ENCODE data around the gene CTNNA2. TPM values are rescaled to one million over a fixed set of nuclear protein-coding genes. Genes with fewer than 3 reads are reported as not detected.

CTNNA2 gene
- total RNA-seq, 1 experiment from 2014 or later = 5.5 TPM

DNA sequence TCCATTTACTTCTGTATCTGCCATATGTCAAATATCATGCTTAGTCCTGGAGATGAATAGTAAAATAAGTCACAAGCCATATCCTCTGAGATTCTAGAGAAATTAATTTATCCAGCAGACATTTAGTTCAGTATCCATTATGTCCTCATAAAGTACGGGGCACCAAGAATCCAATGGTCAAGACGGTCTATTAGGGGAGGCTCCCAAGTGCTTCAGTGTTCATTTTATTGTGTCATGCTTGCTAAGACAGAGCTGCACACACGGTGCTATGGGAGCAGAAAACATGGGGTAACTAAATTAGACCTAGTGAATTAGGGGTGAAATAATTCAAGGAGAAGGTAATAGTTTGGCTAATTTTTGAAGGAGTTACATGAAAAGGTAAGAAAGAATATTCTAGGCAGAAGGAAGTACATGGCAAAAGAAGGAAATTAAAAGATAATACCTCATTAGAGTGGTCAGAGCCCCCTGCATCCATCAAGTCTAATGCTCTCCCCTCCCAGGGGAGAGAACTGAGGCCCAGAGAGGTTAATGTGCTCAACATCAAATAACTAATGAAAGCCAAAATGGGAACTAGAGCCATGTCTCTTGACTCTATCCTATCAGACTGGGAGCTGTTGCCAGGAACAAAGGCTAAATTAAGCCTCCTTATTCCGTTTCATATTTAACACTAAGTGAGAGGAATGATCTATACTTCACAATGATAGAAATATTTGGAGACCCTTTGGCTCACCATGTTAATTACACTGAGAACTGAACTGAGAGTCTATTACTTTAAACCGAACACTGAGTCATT is 433.0 kb downstream of the CTNNA2 start:
- Histone ChIP-seq H3K27ac (ENCODE audit: insufficient read length, low read depth, low read length) (no peak overlapping the region), H2BK12ac (ENCODE audit: insufficient read length, low read depth, low read length) (no peak overlapping the region), H3K79me2 (ENCODE audit: insufficient read depth, low read length) (no peaks in the 10 kb centered on the region), H4K8ac (replicated peaks; ENCODE audit: insufficient read length, low read depth, low read length) (no peak overlapping the region), H2BK20ac (ENCODE audit: low read depth, low read length, poor library complexity, severe bottlenecking) (no peak overlapping the region), H4K5ac (ENCODE audit: insufficient read length, low read depth, low read length) (no peak overlapping the region), H3K4me1 (ENCODE audit: insufficient read depth, low read length) (no peaks in the 10 kb centered on the region; the same call in 1 of the 2 replicates), H3K79me1 (ENCODE audit: insufficient read depth, low read depth, low read length, poor library complexity, severe bottlenecking) (no peaks in the 10 kb centered on the region), H3K9ac (ENCODE audit: extremely low read depth, insufficient read length, low read length) (no peak overlapping the region), H3K23ac (ENCODE audit: insufficient read length, low read depth, low read length) (no peak overlapping the region), H2BK5ac (ENCODE audit: insufficient read length, low read length) (no peak overlapping the region), H3K18ac (ENCODE audit: insufficient read length, low read depth, low read length) (no peak overlapping the region), H3K4ac (ENCODE audit: low read depth, low read length) (no peak overlapping the region), H3T11ph (ENCODE audit: low read length) (no peak overlapping the region), H2AK5ac (ENCODE audit: insufficient read length, low read length) (no peak overlapping the region), H3K27me3 (ENCODE audit: insufficient read depth, low read length) (no peaks in the 10 kb centered on the region), H2BK120ac (ENCODE audit: low read depth, low read length, poor library complexity, severe bottlenecking) (no peak overlapping the region), H3K14ac (ENCODE audit: insufficient read depth, low read length) (no peak overlapping the region), H4K91ac (ENCODE audit: insufficient read length, low read depth, low read length) (no peak overlapping the region), H3K23me2 (ENCODE audit: insufficient read length, low read depth, low read length, poor library complexity, severe bottlenecking) (no peaks in the 10 kb centered on the region), H3K9me3 (ENCODE audit: control insufficient read depth, low read depth, low read length) (no peaks in the 10 kb centered on the region), H4K20me1 (ENCODE audit: control insufficient read depth, insufficient read depth, insufficient read length) (no peaks in the 10 kb centered on the region), H3K56ac (ENCODE audit: insufficient read length, low read depth, low read length) (no peak overlapping the region), H2AFZ (ENCODE audit: low read length) (no peak overlapping the region), H2BK15ac (ENCODE audit: low read depth, low read length) (no peak overlapping the region), H3K4me2 (ENCODE audit: insufficient read depth, insufficient read length, low read length) (no peak overlapping the region)
- TF ChIP-seq, protein P1, sequence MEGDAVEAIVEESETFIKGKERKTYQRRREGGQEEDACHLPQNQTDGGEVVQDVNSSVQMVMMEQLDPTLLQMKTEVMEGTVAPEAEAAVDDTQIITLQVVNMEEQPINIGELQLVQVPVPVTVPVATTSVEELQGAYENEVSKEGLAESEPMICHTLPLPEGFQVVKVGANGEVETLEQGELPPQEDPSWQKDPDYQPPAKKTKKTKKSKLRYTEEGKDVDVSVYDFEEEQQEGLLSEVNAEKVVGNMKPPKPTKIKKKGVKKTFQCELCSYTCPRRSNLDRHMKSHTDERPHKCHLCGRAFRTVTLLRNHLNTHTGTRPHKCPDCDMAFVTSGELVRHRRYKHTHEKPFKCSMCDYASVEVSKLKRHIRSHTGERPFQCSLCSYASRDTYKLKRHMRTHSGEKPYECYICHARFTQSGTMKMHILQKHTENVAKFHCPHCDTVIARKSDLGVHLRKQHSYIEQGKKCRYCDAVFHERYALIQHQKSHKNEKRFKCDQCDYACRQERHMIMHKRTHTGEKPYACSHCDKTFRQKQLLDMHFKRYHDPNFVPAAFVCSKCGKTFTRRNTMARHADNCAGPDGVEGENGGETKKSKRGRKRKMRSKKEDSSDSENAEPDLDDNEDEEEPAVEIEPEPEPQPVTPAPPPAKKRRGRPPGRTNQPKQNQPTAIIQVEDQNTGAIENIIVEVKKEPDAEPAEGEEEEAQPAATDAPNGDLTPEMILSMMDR (conservative IDR thresholded peaks at IDR 0.05) = no peak
- Mint-ChIP-seq H3K9me3 (no peaks in the 10 kb centered on the region), H3K4me1 (peaks cover 7 to 8% of the 10 kb centered on the region in 2 experiments; a peak in 3 of 4 replicates), H3K27ac (no peak overlapping the region), H3K27me3 (ENCODE audit: low read depth) (no peaks in the 10 kb centered on the region), H3K4me3 (no peak overlapping the region), H3K36me3 (ENCODE audit: insufficient read depth in 1 of 3, low read depth in 3 of 3) (no peaks in the 10 kb centered on the region)
- no CpG with 5 or more reads among the region's 5 CpGs for WGBS (ENCODE audit: extremely low coverage, insufficient read length, low lambda C conversion rate)
- DNase-seq = no peak

All from H9 (cell line).